T-helper 2 cell treated with Interferon-gamma antibody and Interleukin-4, amounts not matched to agents 100 ng/mL and 5 ng/mL, for 36 hours (primary cell): ENCODE results near the gene PCSK5. TPM values are rescaled to one million over a fixed set of nuclear protein-coding genes. Genes with fewer than 3 reads are reported as not detected.

Source experiments
- intact Hi-C: fragments of 100-400 bp; cut with micrococcal nuclease; formaldehyde crosslinking; loops from one replicate; pipeline ENCODE4 v1.15.1; 2023
- total RNA-seq: library from RNA; stranded (reverse); gene quantifications from 2 replicates; pipeline ENCODE4 v1.2.3, GENCODE V29; 2022

PCSK5 gene
- total RNA-seq, 1 donor from 2014 or later, result 3.1 TPM

- intact Hi-C loops, result no loop called here
These were observed 27.7 kb downstream of the PCSK5 start for GRCh38 chr9:75918154-75918553.

- intact Hi-C loops, result no loop called here
These were observed 28.4 kb downstream of the PCSK5 start for GRCh38 chr9:75918909-75919308.

GRCh38 chr9:75921391-75922127 lies 31.1 kb downstream of the PCSK5 start:
- intact Hi-C loops, result no loop called here

- intact Hi-C loops, result no loop called here
These were observed 35.9 kb downstream of the PCSK5 start for GRCh38 chr9:75926385-75926784.

GRCh38 chr9:75927356-75927755 lies 36.9 kb downstream of the PCSK5 start:
- intact Hi-C loops, result no loop called here

GRCh38 chr9:75930190-75930589 lies 39.7 kb downstream of the PCSK5 start:
- intact Hi-C loops, result no loop called here

GRCh38 chr9:75930730-75931321 lies 40.4 kb downstream of the PCSK5 start:
- intact Hi-C loops, result no loop called here

GRCh38 chr9:75933982-75934381 lies 43.5 kb downstream of the PCSK5 start:
- intact Hi-C loops, result no loop called here

- intact Hi-C loops, result no loop called here
These were observed 45.1 kb downstream of the PCSK5 start for GRCh38 chr9:75935591-75935990.

GRCh38 chr9:75937521-75938258 lies 47.2 kb downstream of the PCSK5 start:
- intact Hi-C loops, result no loop called here

- intact Hi-C loops, result no loop called here
These were observed 48.5 kb downstream of the PCSK5 start for GRCh38 chr9:75938946-75939345.

GRCh38 chr9:75939536-75940111 lies 49.2 kb downstream of the PCSK5 start:
- intact Hi-C loops, result no loop called here

- intact Hi-C loops, result no loop called here
These were observed 50.6 kb downstream of the PCSK5 start for GRCh38 chr9:75941066-75941465.

GRCh38 chr9:75941577-75942311 lies 51.3 kb downstream of the PCSK5 start:
- intact Hi-C loops, result no loop called here

GRCh38 chr9:75946766-75947165 lies 56.3 kb downstream of the PCSK5 start:
- intact Hi-C loops, result no loop called here

GRCh38 chr9:75947233-75947632 lies 56.8 kb downstream of the PCSK5 start:
- intact Hi-C loops, result no loop called here

- intact Hi-C loops, result no loop called here
These were observed 60.5 kb downstream of the PCSK5 start for GRCh38 chr9:75950998-75951397.

GRCh38 chr9:75953218-75953617 lies 62.7 kb downstream of the PCSK5 start:
- intact Hi-C loops, result no loop called here

- intact Hi-C loops, result no loop called here
These were observed 65.7 kb downstream of the PCSK5 start for GRCh38 chr9:75956161-75956560.

GRCh38 chr9:75957116-75957515 lies 66.6 kb downstream of the PCSK5 start:
- intact Hi-C loops, result no loop called here

GRCh38 chr9:75958226-75958625 lies 67.8 kb downstream of the PCSK5 start:
- intact Hi-C loops, result no loop called here
